SJSA1 (cell line): ENCODE measurements around the gene BHLHE40. TPM values are rescaled to one million over a fixed set of nuclear protein-coding genes. Genes with fewer than 3 reads are reported as not detected.

ENCODE experiments used
- total RNA-seq: library from RNA; depleted of rRNA; stranded (reverse); fragments of >200 nt; shearing (Covaris generic); gene quantifications from 2 replicates; pipeline ENCODE4 v1.2.3, GENCODE V29; 2014; rRNA removed

Gene BHLHE40
- total RNA-seq, 1 experiment from 2014 or later: 8.4 TPM

Other genes starting within 250 kb of the BHLHE40 start
- 33.9 and 51.7 TPM in 2 replicates for gene ARL8B, start 142.9 kb downstream of the BHLHE40 start, total RNA-seq
- gene EDEM1, start 208.3 kb downstream of the BHLHE40 start, total RNA-seq: 9.7 and 18.5 TPM in 2 replicates